ENCODE results near the gene ATP2C1.

- TF ChIP-seq CTCF (conservative IDR thresholded peaks at IDR 0.05; ENCODE audit: low read length) (no peak), EZH2phosphoT487 (IDR thresholded peaks at IDR 0.05; ENCODE audit: borderline replicate concordance) (no peak)
These were observed 96.4 kb downstream of the ATP2C1 start for GRCh38 chr3:130990282-130990681.
